ENCODE results near the gene ZNF598.

GRCh38 chr16:1991948-1992703, 17.5 kb downstream of the ZNF598 start:
- TF ChIP-seq NFRKB (IDR thresholded peaks at IDR 0.05) (no peak), FOXM1 (IDR thresholded peaks at IDR 0.05; ENCODE audit: borderline replicate concordance) (no peak), CTBP1 (IDR thresholded peaks at IDR 0.05; ENCODE audit: borderline replicate concordance) (no peak), SUZ12 (IDR thresholded peaks at IDR 0.05) (no peak), PKNOX1 (IDR thresholded peaks at IDR 0.05) (no peak)
